Suprapubic skin (tissue), 4 donors: Measurements from ENCODE around the gene RERE. TPM values are rescaled to one million over a fixed set of nuclear protein-coding genes. Genes with fewer than 3 reads are reported as not detected.

Source experiments
- DNase-seq, 2 donors: peaks; one replicate each; pipeline ENCODE4 v3.0.0-alpha.2; 2019; ENCODE audit warnings: low spot score in 2 of 2
- H3K27ac ChIP-seq: fragments of 200-600 bp; sonication (generic); one replicate; pipeline ENCODE4 v1.5.1; 2019
- H3K27me3 ChIP-seq: fragments of 200-600 bp; sonication (generic); one replicate; pipeline ENCODE4 v1.5.1; 2019
- H3K36me3 ChIP-seq: fragments of 200-600 bp; sonication (generic); one replicate; pipeline ENCODE4 v1.5.1; 2019
- H3K4me1 ChIP-seq: fragments of 200-600 bp; sonication (generic); one replicate; pipeline ENCODE4 v1.5.1; 2019
- H3K4me3 ChIP-seq: fragments of 200-600 bp; sonication (generic); one replicate; pipeline ENCODE4 v1.5.1; 2019; ENCODE audit warnings: mild to moderate bottlenecking
- H3K9me3 ChIP-seq: fragments of 200-600 bp; sonication (generic); one replicate; pipeline ENCODE4 v1.5.1; 2019
- EP300 ChIP-seq: sonication (generic); formaldehyde crosslinking; IDR thresholded peaks from one replicate; pipeline ENCODE4 v1.6.1; 2017; ENCODE audit warnings: antibody characterized with exemption
- POLR2A ChIP-seq, 2 donors: fragments of 450-650 bp; IDR thresholded peaks; one replicate each; pipeline ENCODE4 v1.6.1; 2017; ENCODE audit warnings: antibody characterized with exemption in 2 of 2, mild to moderate bottlenecking in 2 of 2, moderate library complexity in 2 of 2
- POLR2AphosphoS5 ChIP-seq, 3 donors: sonication (generic); formaldehyde crosslinking; IDR thresholded peaks; one replicate each; pipeline ENCODE4 v1.6.1; 2017; ENCODE audit warnings: antibody characterized with exemption in 3 of 3
- WGBS: methylation state at CpG from one replicate; pipeline ENCODE4 v1.1.5; 2018; 5-methylcytosine and 5-hydroxymethylcytosine counted together
- total RNA-seq, 4 donors: library from RNA; depleted of rRNA; stranded (reverse); fragments of >200 nt; gene quantifications; one replicate each; pipeline ENCODE4 v1.1.0, GENCODE V29; 2016
- TF ChIP-seq, protein P1 (sequence below), 2 donors: fragments of 200-600 bp in 1 of 2; fragments of 450-650 bp in 1 of 2; sonication (generic) in 1 of 2; IDR thresholded peaks; one replicate each; pipeline ENCODE4 v1.5.1; 2016 to 2019; ENCODE audit warnings: antibody characterized with exemption in 2 of 2, mild to moderate bottlenecking in 1 of 2, moderate library complexity in 1 of 2

The RERE gene
- total RNA-seq, 4 donors from 2014 or later: 43.4 to 113 (median 83.3) TPM

GRCh38 chr1:8355439-8356255, 461.8 kb downstream of the RERE start:
- Histone ChIP-seq H3K9me3 (no peaks in the 10 kb centered on the region), H3K36me3 (peaks cover 81% of the 10 kb centered on the region), H3K27ac (no peak overlapping the region), H3K4me3 (no peak overlapping the region), H3K4me1 (peaks cover 15% of the 10 kb centered on the region), H3K27me3 (no peaks in the 10 kb centered on the region)
- DNase-seq: no peak
- WGBS: 82% methylated on average over 18 of the region's 24 CpGs
- TF ChIP-seq, protein P1, sequence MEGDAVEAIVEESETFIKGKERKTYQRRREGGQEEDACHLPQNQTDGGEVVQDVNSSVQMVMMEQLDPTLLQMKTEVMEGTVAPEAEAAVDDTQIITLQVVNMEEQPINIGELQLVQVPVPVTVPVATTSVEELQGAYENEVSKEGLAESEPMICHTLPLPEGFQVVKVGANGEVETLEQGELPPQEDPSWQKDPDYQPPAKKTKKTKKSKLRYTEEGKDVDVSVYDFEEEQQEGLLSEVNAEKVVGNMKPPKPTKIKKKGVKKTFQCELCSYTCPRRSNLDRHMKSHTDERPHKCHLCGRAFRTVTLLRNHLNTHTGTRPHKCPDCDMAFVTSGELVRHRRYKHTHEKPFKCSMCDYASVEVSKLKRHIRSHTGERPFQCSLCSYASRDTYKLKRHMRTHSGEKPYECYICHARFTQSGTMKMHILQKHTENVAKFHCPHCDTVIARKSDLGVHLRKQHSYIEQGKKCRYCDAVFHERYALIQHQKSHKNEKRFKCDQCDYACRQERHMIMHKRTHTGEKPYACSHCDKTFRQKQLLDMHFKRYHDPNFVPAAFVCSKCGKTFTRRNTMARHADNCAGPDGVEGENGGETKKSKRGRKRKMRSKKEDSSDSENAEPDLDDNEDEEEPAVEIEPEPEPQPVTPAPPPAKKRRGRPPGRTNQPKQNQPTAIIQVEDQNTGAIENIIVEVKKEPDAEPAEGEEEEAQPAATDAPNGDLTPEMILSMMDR (IDR thresholded peaks at IDR 0.05): no peak
- no peak for TF ChIP-seq POLR2A (IDR thresholded peaks at IDR 0.05)
- no peak for TF ChIP-seq EP300

GRCh38 chr1:8354038-8354437, 463.4 kb downstream of the RERE start:
- Histone ChIP-seq H3K36me3 (peaks cover 64% of the 10 kb centered on the region), H3K27me3 (no peaks in the 10 kb centered on the region), H3K9me3 (no peaks in the 10 kb centered on the region), H3K4me3 (no peak overlapping the region), H3K27ac (no peak overlapping the region), H3K4me1 (peaks cover 30% of the 10 kb centered on the region)
- 75% methylated on average over 8 of the region's 8 CpGs for WGBS
- DNase-seq: no peak
- TF ChIP-seq POLR2AphosphoS5 (IDR thresholded peaks at IDR 0.05): no peak
- no peak for TF ChIP-seq EP300
- no peak for TF ChIP-seq POLR2A (IDR thresholded peaks at IDR 0.05)
- TF ChIP-seq, protein P1 (IDR thresholded peaks at IDR 0.05): no peak

DNA sequence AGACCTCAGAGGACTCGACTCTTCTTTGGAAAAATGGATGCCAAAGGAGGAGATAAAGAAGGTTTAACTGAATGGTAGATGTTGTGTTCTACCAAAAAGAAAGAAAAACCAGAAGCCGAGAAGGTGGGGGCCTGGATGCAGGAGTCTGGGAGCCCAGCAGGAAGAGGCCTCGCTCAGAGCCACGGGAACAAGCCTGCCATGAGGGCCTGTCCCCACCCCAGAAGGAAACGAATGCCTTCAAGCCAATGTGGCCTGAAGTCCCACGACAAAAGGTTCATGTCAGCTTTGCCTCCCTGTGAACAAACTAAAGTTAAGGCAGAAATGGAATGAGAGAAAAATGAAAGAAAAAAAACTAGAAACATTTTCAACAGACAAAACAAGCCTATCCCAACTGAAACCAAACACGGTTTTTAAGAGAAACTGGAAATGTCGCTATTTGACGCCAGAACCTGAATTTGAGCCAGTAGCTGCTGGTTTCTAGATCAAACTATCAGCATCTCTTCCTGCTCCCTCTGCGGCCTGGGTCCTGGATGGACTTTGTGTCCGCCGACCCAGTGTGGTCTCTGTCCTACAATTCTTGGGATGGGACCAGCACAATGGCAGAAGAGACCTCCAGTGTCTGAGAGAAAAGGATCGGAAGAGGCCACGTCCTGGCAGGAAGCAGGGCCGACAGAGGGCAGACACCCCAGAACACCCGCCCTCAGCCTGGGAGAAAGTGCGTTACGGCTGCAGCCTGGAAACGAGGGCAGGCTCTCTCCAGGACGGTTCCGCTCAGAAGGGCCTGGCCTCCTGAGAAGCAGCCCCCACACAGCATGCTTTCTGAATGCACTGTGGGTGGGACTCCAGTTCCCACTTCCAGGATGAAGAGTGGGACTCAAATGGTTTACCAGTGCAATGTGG, 464.3 kb downstream of the RERE start:
- Histone ChIP-seq H3K36me3 (peaks cover 55% of the 10 kb centered on the region), H3K9me3 (no peaks in the 10 kb centered on the region), H3K4me1 (peaks cover 39% of the 10 kb centered on the region), H3K4me3 (no peak overlapping the region), H3K27me3 (no peaks in the 10 kb centered on the region), H3K27ac (no peak overlapping the region)
- TF ChIP-seq EP300 (no peak), POLR2A (IDR thresholded peaks at IDR 0.05) (no peak), POLR2AphosphoS5 (IDR thresholded peaks at IDR 0.05) (no peak)
- TF ChIP-seq, protein P1 (IDR thresholded peaks at IDR 0.05): no peak
- DNase-seq: no peak
- 70% methylated on average over 21 of the region's 21 CpGs for WGBS

DNA sequence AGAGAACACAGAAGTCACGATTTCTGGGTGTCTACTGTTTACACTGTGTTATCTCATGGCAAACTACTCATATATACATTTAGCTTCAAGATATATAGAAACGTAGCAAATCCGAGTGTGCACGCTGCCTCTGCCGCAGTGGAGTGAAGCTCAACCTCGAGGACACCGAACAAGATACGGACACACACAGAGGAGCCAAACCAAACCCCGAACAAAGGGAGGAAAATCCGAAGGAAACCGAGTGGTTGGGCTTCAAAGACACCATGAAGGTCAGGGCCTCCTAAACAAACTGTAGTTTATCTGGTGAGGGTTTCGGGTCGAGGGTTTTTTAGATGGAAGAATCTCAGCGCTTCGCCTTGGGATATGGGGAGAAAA, 465.0 kb downstream of the RERE start:
- WGBS: 72% methylated on average over 15 of the region's 15 CpGs
- H3K27ac ChIP-seq: no peak overlapping the region
- no peaks in the 10 kb centered on the region for H3K27me3 ChIP-seq
- TF ChIP-seq POLR2AphosphoS5 (IDR thresholded peaks at IDR 0.05) (no peak), EP300 (no peak), POLR2A (IDR thresholded peaks at IDR 0.05) (no peak)
- TF ChIP-seq, protein P1 (IDR thresholded peaks at IDR 0.05): no peak
- no peaks in the 10 kb centered on the region for H3K9me3 ChIP-seq
- H3K4me3 ChIP-seq: no peak overlapping the region
- no peak for DNase-seq
- H3K36me3 ChIP-seq: peaks cover 49% of the 10 kb centered on the region
- peaks cover 37% of the 10 kb centered on the region for H3K4me1 ChIP-seq
